GM20431 (cell line): ENCODE results near the gene COL5A2.

Experiments used
- in situ Hi-C: fragments of 300-500 bp; cut with MseI, MboI; formaldehyde crosslinking; loops from one replicate; pipeline ENCODE4 v1.15.0; 2020; ENCODE audit warnings: low sequenced_read_pairs; ENCODE audit not compliant: unreplicated experiment

COL5A2 gene

GRCh38 chr2:189069855-189070619 lies 109.5 kb downstream of the COL5A2 start:
- in situ Hi-C loops: no loop called here

GRCh38 chr2:189066037-189066436 lies 113.5 kb downstream of the COL5A2 start:
- in situ Hi-C loops: no loop called here

DNA sequence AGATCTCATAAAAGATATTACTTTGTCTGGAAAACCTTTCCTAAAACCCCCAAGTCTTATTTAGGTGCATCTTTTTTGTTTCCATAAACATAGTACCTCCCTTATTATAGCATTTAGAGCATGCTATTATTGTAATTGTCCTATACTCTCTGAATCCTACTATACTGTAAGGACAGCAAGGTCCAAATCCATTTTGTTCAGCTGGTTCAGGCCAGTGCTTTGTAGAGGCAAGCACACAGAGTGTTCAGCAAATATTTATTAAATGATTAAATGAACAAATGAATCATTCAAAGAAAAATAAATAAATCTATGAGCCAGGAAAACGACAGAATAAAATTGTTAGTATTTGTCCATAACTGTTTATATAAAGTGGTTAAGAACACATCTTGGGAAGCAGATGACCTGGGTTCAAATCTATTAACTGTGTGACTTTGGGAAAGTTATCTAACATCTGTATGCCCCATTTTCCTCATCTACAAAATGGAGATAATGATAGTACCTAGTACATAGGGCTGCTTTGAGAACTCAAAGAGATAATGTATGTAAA lies 119.4 kb downstream of the COL5A2 start:
- in situ Hi-C loops: no loop called here

- in situ Hi-C loops: no loop called here
These were observed 122.2 kb downstream of the COL5A2 start for GRCh38 chr2:189057316-189057715.

DNA sequence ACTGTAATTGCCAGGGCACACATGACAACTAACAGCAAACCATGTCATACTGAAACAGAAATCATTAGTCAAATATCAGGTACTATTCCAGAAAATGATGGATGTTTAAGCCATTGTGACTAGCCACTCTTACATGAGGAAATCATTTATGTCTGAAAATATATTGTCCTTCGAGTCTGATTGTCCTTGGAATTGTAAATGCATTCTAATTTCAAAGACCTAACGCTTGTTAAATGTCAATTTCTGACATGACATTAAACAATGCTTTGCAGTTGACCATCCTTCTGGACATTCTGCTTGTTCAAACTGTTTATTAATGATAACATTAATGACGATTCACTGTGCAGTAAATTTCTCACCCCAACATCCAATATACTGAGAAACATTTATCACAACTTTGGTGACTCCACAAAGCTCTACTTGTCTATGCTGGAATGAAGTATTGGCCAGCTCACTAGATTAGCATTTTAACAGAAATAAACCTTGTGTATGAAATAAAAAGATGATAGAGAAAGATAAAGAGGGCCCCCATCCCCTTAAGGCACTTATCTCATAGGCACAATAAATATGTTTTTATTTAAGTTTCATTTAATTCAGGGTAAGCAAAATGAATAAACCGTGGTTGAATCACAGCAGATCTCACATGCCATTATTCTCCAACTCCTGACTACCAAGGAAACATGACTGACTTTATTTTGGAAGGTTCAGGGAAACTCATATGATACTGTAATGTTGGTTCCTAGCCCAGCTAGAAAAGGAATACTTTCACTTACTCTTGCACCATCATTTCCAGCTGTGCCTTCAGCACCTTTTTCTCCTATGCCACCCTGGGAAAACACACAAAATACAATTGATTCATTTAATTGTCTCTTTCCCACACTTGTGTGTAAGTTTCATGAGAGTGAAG lies 123.1 kb downstream of the COL5A2 start:
- in situ Hi-C loops: no loop called here

DNA sequence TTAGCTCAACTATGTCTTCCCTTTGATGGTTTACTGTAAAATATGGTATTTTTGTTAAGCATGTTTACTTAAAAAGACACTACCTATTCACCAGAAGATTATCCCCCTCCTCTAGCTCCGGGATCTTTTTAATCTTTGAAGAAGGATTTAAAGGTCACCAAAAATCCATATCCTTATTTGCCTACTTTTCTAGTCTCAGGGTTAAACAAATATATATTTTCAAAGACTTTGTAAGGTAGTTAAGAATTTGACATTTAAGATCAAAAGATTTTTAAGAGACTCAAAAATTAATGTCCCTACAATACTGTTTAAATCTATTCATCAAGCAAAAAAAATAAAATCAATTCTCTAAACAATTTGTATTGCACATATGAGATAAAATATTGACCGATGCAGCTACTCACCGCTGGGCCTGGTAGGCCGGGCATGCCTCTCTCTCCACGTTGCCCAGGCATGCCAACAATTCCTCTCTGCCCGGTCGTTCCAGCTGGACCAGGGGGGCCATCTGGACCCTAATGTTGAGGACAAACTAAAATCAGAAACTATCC lies 129.3 kb downstream of the COL5A2 start:
- in situ Hi-C loops: no loop called here

- in situ Hi-C loops: no loop called here
These were observed 129.8 kb downstream of the COL5A2 start for GRCh38 chr2:189049709-189050164.

- in situ Hi-C loops: no loop called here
These were observed 131.4 kb downstream of the COL5A2 start for GRCh38 chr2:189048189-189048588.

- in situ Hi-C loops: no loop called here
These were observed 132.2 kb downstream of the COL5A2 start for GRCh38 chr2:189047171-189047888.

- in situ Hi-C loops: no loop called here
These were observed 133.2 kb downstream of the COL5A2 start for GRCh38 chr2:189046320-189046719.

- in situ Hi-C loops: no loop called here
These were observed 133.7 kb downstream of the COL5A2 start for GRCh38 chr2:189045836-189046235.

DNA sequence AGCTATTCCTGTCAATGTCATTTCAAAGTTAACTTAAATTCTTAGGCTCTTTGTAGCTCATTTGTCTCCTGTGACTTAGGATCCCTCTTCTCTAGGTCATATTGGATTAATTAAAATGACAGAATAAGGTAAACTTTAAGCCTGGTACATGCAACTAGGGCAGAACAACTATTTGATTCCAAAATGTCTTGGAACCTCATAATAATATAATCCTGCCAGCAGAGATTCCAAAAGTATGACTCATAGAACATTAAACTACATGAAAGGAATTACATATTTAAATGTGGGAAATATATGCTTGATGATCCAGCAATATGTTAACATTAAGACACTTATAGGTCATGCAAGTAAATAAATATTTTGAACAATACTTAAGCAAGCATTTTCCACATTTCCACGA lies 142.0 kb downstream of the COL5A2 start:
- in situ Hi-C loops: no loop called here

- in situ Hi-C loops: no loop called here
These were observed 154.5 kb downstream of the COL5A2 start for GRCh38 chr2:189024901-189025618.

- in situ Hi-C loops: no loop called here
These were observed 157.1 kb downstream of the COL5A2 start for GRCh38 chr2:189022492-189022891.

DNA sequence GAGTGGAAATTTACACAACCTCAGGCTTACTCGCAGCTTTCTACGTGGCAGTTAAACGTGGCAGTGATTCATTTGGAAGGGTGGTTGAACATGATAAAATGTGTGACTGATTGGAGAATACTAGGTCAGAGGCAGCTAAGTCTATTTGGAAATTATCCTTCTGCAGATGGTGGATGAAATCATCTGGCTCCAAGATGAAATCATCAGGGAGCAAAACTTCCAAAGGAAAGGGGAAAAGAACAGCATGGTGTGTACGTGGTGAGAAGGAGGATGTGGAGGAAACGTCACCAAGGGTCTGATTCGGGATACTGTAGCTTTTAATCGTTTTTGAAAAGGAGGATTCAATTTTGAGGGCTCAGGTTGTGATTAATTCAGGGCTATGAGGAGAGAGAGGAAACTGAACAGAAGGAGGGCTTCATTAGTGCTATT lies 157.5 kb downstream of the COL5A2 start:
- in situ Hi-C loops: no loop called here

- in situ Hi-C loops: no loop called here
These were observed 159.4 kb downstream of the COL5A2 start for GRCh38 chr2:189020179-189020578.

- in situ Hi-C loops: no loop called here
These were observed 160.9 kb downstream of the COL5A2 start for GRCh38 chr2:189018631-189019030.

GRCh38 chr2:189016311-189016861 lies 163.2 kb downstream of the COL5A2 start:
- in situ Hi-C loops: no loop called here

DNA sequence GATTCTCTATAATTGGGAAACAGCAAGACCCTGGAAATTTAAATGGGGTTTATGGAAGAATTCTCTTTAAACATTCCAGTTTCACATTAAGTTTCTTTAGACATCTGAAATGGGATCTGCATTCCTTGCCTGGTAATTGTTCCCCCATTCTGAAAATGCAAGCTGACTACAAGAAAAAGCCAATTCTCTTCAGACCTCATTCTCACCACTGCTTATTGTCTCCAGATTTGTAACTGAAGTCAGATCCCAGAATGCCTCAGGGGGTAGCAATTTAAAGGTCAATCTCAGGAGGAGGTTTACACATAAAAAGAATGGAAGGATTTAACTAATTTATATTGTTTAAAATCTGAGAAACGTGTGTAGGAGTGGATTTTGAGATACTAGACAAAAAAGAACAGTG lies 164.2 kb downstream of the COL5A2 start:
- in situ Hi-C loops: no loop called here
